Vagina (tissue), 2 donors: ENCODE data around the gene RASGRP3. TPM values are rescaled to one million over a fixed set of nuclear protein-coding genes. Genes with fewer than 3 reads are reported as not detected.
"Not testable (repeated sequence)": the region's sequence is repeated elsewhere in the genome, so short reads cannot be mapped to it uniquely, and the experiment has no call there.

Source experiments
- DNase-seq, 2 donors: peaks; one replicate each; pipeline ENCODE4 v3.0.0-alpha.2; 2017; ENCODE audit errors: extremely low spot score in 2 of 2
- H3K27ac ChIP-seq: fragments of 200-600 bp; sonication (generic); one replicate; pipeline ENCODE4 v1.5.1; 2019
- H3K27me3 ChIP-seq: fragments of 200-600 bp; sonication (generic); one replicate; pipeline ENCODE4 v1.5.1; 2019
- H3K36me3 ChIP-seq, 2 donors: fragments of 200-600 bp; sonication (generic); one replicate each; pipeline ENCODE4 v1.5.1; 2017 to 2019
- H3K4me1 ChIP-seq: fragments of 200-600 bp; sonication (generic); one replicate; pipeline ENCODE4 v1.5.1; 2019
- H3K4me3 ChIP-seq, 2 donors: fragments of 200-600 bp; sonication (generic); 1 replicate in 1 of 2; 2 replicates in 1 of 2; pipeline ENCODE4 v1.5.1; 2016 to 2019
- H3K9me3 ChIP-seq: fragments of 200-600 bp; sonication (generic); one replicate; pipeline ENCODE4 v1.5.1; 2019
- CTCF ChIP-seq, 3 experiments: fragments of 450-650 bp in 2 of 3; fragments of 200-600 bp in 1 of 3; sonication (generic) in 1 of 3; IDR thresholded peaks; one replicate each; pipeline ENCODE4 v1.5.1; 2017 to 2019; ENCODE audit warnings: antibody characterized with exemption in 3 of 3, mild to moderate bottlenecking in 2 of 3, moderate library complexity in 2 of 3
- POLR2A ChIP-seq, 2 donors: fragments of 450-650 bp; IDR thresholded peaks; one replicate each; pipeline ENCODE4 v1.6.1; 2017; ENCODE audit warnings: antibody characterized with exemption in 2 of 2, mild to moderate bottlenecking in 2 of 2, moderate library complexity in 2 of 2
- POLR2AphosphoS5 ChIP-seq, 2 donors: sonication (generic); formaldehyde crosslinking; IDR thresholded peaks; one replicate each; pipeline ENCODE4 v1.9.0; 2017; ENCODE audit warnings: antibody characterized with exemption in 2 of 2, mild to moderate bottlenecking in 2 of 2, low read depth in 1 of 2; ENCODE audit not compliant: insufficient read depth in 1 of 2
- intact Hi-C: fragments of 100-400 bp; cut with DNase I; formaldehyde crosslinking; loops from one replicate; pipeline ENCODE4 v1.15.1; 2023
- total RNA-seq: library from RNA; depleted of rRNA; stranded (reverse); fragments of >200 nt; gene quantifications from one replicate; pipeline ENCODE4 v1.2.3, GENCODE V29; 2016

Gene RASGRP3
- total RNA-seq, 1 donor from 2014 or later = 4.2 TPM

GRCh38 chr2:33441235-33441810 is 35.1 kb upstream of the RASGRP3 start:
- no peak for TF ChIP-seq POLR2A (IDR thresholded peaks at IDR 0.05)
- TF ChIP-seq CTCF (IDR thresholded peaks at IDR 0.05) = peak; percentile 15 to 41 (median 27)
- TF ChIP-seq POLR2AphosphoS5 (IDR thresholded peaks at IDR 0.05; ENCODE audit: insufficient read depth in 1 of 2, low read depth in 1 of 2) = no peak
- DNase-seq = no peak
- no peaks in the 10 kb centered on the region for H3K27me3 ChIP-seq
- no peaks in the 10 kb centered on the region for H3K4me1 ChIP-seq
- no peaks in the 10 kb centered on the region for H3K36me3 ChIP-seq
- intact Hi-C loops = loop anchor here (5.0 kb wide), 1 partner anchor 404 kb away; no protein-coding TSS in a partner anchor
- no peaks in the 10 kb centered on the region for H3K9me3 ChIP-seq
- no peak overlapping the region for H3K4me3 ChIP-seq
- no peak overlapping the region for H3K27ac ChIP-seq

GRCh38 chr2:33442052-33442451 is 34.4 kb upstream of the RASGRP3 start:
- not testable (repeated sequence) for H3K27ac ChIP-seq, H3K4me3 ChIP-seq, H3K4me1 ChIP-seq, H3K27me3 ChIP-seq, DNase-seq, H3K36me3 ChIP-seq, H3K9me3 ChIP-seq
- intact Hi-C loops = loop anchor here (5.0 kb wide), 1 partner anchor 405 kb away; no protein-coding TSS in a partner anchor

GRCh38 chr2:33442528-33443079 is 33.8 kb upstream of the RASGRP3 start:
- Histone ChIP-seq H3K9me3 (no peaks in the 10 kb centered on the region), H3K27ac (no peak overlapping the region), H3K4me1 (no peaks in the 10 kb centered on the region), H3K27me3 (no peaks in the 10 kb centered on the region), H3K36me3 (no peaks in the 10 kb centered on the region), H3K4me3 (no peak overlapping the region)
- no peak for TF ChIP-seq CTCF (IDR thresholded peaks at IDR 0.05)
- peak in 1 of 2 donors; percentile 8 for TF ChIP-seq POLR2AphosphoS5 (IDR thresholded peaks at IDR 0.05; ENCODE audit: insufficient read depth in 1 of 2, low read depth in 1 of 2)
- intact Hi-C loops = loop anchor here (5.0 kb wide), 1 partner anchor 405 kb away; no protein-coding TSS in a partner anchor
- DNase-seq = no peak

- Histone ChIP-seq H3K27me3 (no peaks in the 10 kb centered on the region), H3K36me3 (no peaks in the 10 kb centered on the region), H3K4me3 (no peak overlapping the region), H3K4me1 (no peaks in the 10 kb centered on the region), H3K9me3 (no peaks in the 10 kb centered on the region), H3K27ac (peak overlapping the region; percentile 11)
- TF ChIP-seq POLR2A (IDR thresholded peaks at IDR 0.05) (no peak), POLR2AphosphoS5 (IDR thresholded peaks at IDR 0.05; ENCODE audit: insufficient read depth in 1 of 2, low read depth in 1 of 2) (no peak), CTCF (IDR thresholded peaks at IDR 0.05) (no peak)
- DNase-seq = no peak
- intact Hi-C loops = loop anchor here (5.0 kb wide), 1 partner anchor 406 kb away; no protein-coding TSS in a partner anchor
Observed at GRCh38 chr2:33443274-33443829, 33.1 kb upstream of the RASGRP3 start.

GRCh38 chr2:33444967-33445366 is 31.5 kb upstream of the RASGRP3 start:
- no peaks in the 10 kb centered on the region for H3K4me1 ChIP-seq
- H3K36me3 ChIP-seq = no peaks in the 10 kb centered on the region
- H3K9me3 ChIP-seq = no peaks in the 10 kb centered on the region
- no peak overlapping the region for H3K27ac ChIP-seq
- H3K27me3 ChIP-seq = no peaks in the 10 kb centered on the region
- TF ChIP-seq CTCF (IDR thresholded peaks at IDR 0.05) (no peak), POLR2AphosphoS5 (IDR thresholded peaks at IDR 0.05; ENCODE audit: insufficient read depth in 1 of 2, low read depth in 1 of 2) (no peak), POLR2A (IDR thresholded peaks at IDR 0.05) (no peak)
- H3K4me3 ChIP-seq = no peak overlapping the region
- DNase-seq = no peak
- intact Hi-C loops = loop anchor here (5.0 kb wide), 1 partner anchor 408 kb away; no protein-coding TSS in a partner anchor
